HG03095 (cell line): ENCODE data around the gene KANK3.

Experiments
- ATAC-seq: cut with Tn5 transposase; IDR thresholded peaks from one replicate; pipeline ENCODE4 v1.9.1; 2021; ENCODE audit warnings: moderate library complexity; ENCODE audit not compliant: unreplicated experiment

Gene KANK3

GRCh38 chr19:8340341-8341096 is 2.5 kb downstream of the KANK3 start:
- no peak for ATAC-seq

GRCh38 chr19:8338835-8339234 is 4.2 kb downstream of the KANK3 start:
- no peak for ATAC-seq

- no peak for ATAC-seq
Observed at GRCh38 chr19:8337728-8338127, 5.3 kb downstream of the KANK3 start.

- no peak for ATAC-seq
Observed at GRCh38 chr19:8336660-8337059, 6.4 kb downstream of the KANK3 start.

- no peak for ATAC-seq
Observed at GRCh38 chr19:8336072-8336569, 6.9 kb downstream of the KANK3 start.

- ATAC-seq = no peak
Observed at GRCh38 chr19:8335343-8336071, 7.6 kb downstream of the KANK3 start.

GRCh38 chr19:8334458-8335342 is 8.4 kb downstream of the KANK3 start:
- no peak for ATAC-seq

- ATAC-seq = no peak
Observed at GRCh38 chr19:8333767-8334457, 9.2 kb downstream of the KANK3 start.

- no peak for ATAC-seq
Observed at GRCh38 chr19:8332976-8333766, 9.9 kb downstream of the KANK3 start.

GRCh38 chr19:8331263-8331845 is 11.7 kb downstream of the KANK3 start:
- no peak for ATAC-seq

GRCh38 chr19:8329996-8330395 is 13.1 kb downstream of the KANK3 start:
- ATAC-seq = no peak

GRCh38 chr19:8325454-8325853 is 17.6 kb downstream of the KANK3 start:
- ATAC-seq = no peak

GRCh38 chr19:8324186-8325050 is 18.6 kb downstream of the KANK3 start:
- ATAC-seq = no peak

GRCh38 chr19:8323781-8324185 is 19.3 kb downstream of the KANK3 start:
- ATAC-seq = no peak

GRCh38 chr19:8322638-8322997 is 20.4 kb downstream of the KANK3 start:
- no peak for ATAC-seq

- ATAC-seq = no peak
Observed at GRCh38 chr19:8321986-8322637, 20.9 kb downstream of the KANK3 start.

- peak; percentile 75 for ATAC-seq
Observed at GRCh38 chr19:8321067-8321985, 21.7 kb downstream of the KANK3 start, which contains the start of the genes NDUFA7 and RPS28. Gene NDUFA7 (minus strand): TSS chr19:8321375. CDS start chr19:8321358, 17 bp downstream. Gene RPS28 (plus strand): TSS chr19:8321496. CDS start chr19:8321531, 35 bp downstream.
